NCI-H1092 (cell line): ENCODE data around the gene ZNF740.

Experiments
- DNase-seq: peaks from one replicate; lab custom pipeline; 2025; lab: John Stamatoyannopoulos, UW

ZNF740 gene

GRCh38 chr12:53227836-53228235, 47.3 kb downstream of the ZNF740 start:
- DNase-seq: no peak

- DNase-seq: no peak
Observed at GRCh38 chr12:53229454-53229853, 48.9 kb downstream of the ZNF740 start.

GRCh38 chr12:53230108-53230845, 49.8 kb downstream of the ZNF740 start:
- no peak for DNase-seq

DNA sequence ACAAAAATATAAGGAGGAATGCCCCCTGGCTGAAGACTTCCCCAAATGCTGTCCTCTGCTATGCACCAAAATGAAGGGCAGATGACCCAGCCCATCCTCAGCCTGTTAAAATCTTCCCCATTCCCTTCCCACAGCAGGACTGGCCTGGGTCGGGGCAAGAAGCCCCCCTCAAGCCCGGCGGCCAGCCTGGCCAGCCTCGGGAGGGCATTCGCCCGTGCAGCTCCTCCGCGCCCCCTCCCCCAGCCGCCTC, 51.1 kb downstream of the ZNF740 start:
- DNase-seq: no peak

DNA sequence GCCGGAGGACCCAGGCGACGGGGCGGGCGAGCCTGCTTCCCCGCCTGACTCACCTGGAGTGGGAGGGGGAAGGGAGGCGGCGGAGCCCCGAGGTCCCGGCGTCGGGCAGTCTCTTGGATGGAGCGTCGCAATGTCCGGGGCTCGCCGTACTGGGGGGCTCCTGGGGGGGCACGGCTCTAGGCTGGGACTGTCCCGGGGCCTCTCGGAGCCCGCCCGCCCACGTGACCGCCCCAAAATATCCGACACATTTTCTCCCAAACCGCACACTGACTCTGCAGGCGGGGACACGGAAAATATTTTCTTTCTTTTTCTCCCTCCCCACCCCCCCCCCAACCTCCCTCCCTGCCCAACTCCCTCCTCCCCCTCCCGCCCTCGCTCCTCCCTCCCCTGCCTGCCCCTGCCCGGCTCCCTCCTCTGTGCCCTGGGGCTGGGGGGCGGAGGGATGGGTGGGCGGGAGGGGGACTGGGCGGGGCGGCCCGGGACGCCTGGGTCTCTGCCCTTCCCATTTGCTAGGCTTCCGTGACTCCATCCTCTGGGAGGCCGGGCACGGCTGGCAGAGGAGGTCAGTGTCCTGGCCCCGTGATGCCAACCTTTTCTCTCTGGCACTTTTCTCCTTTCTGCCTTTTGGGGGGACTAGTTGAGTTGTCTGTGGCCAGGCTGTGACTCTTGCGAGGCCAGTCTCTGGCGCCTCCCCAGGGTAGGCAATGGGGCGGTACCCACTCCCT, 51.6 kb downstream of the ZNF740 start, which contains the start of gene RARG:
RARG (minus strand) TSS at position 289 of the 725 bp plus-strand sequence. CDS start 4,664 bp downstream, outside the sequence.
- no peak for DNase-seq

DNA sequence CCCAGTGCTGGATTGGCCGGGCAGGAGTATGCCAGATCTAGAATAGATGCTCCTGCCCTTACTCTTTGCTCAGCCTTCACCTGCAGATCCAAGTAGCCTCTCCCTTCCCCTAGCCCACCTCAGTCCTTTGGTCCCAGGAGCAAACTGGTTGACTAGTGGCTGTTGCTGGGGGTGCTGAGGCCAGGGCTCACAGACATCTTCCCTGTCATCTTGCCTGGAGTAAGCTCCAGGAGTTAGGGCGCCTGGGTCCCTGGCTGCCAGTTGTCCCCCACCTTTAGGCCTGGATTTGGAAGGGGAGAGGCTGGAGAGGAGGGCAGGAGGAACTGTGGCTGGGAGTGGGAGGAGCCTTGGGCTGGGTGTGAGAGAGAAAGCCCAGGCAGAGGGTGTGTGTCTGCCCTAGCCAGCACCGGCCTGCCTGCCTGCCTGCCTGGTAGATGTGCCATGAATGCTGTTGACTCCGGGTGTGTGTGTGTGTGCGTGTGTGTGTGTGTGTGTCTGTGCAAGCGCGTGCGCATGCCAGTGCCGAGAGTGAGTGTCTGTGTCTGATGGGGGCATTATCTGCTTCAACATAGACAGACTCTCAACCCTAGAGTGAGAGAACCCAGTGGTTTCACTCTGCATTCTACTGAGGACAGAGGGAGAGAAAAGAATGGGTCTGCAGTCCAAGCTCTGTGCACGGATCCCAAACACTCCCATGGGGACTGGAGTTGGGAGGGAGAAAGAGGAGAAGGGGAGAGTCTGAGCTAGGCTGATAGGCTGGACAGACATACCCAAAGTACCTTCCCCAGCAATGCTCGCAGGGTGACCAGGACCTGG, 52.3 kb downstream of the ZNF740 start:
- no peak for DNase-seq

GRCh38 chr12:53233671-53234121, 53.2 kb downstream of the ZNF740 start:
- no peak for DNase-seq

- DNase-seq: no peak
Observed at GRCh38 chr12:53234271-53234914, 53.9 kb downstream of the ZNF740 start.

- no peak for DNase-seq
Observed at GRCh38 chr12:53235164-53235563, 54.6 kb downstream of the ZNF740 start.

GRCh38 chr12:53235742-53236442, 55.4 kb downstream of the ZNF740 start:
- DNase-seq: no peak

GRCh38 chr12:53236443-53237111, 56.1 kb downstream of the ZNF740 start:
- no peak for DNase-seq

DNA sequence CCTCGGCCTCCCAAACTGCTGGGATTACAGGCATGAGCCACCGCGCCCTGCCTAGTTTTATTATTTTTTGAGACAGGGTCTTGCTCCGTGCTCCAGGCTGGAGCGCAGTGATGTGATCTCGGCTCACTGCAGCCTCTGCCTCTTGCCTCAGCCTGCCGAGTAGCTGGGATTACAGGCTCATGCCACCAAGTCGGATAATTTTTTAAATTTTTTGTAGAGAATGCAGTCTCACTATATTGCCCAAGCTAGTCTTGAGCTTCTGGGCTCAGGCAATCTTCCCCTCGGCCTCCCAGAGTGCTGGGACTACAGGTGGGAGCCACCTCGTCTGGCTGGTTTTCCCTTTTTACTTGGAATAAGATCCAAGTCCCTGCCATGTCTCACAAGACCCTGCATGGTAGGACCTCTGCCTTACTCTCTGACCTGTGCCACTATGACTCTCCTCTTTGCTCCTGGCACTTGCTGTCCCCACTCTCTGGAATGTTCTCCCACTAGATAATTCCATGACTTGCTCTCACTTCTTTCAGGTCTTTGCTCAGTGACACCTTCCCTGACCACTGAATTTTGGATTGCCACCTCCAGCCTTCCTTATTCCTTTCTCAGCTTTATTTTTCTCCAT, 59.2 kb downstream of the ZNF740 start:
- DNase-seq: no peak

GRCh38 chr12:53241623-53242412, 61.3 kb downstream of the ZNF740 start:
- DNase-seq: no peak

GRCh38 chr12:53244337-53244736, 63.8 kb downstream of the ZNF740 start:
- DNase-seq: no peak
